ACHN (cell line): ENCODE results near the gene MAMLD1.

Source experiments
- DNase-seq: peaks from one replicate; pipeline ENCODE4 v3.0.0-alpha.2; 2015
- in situ Hi-C: cut with HindIII; loops from 2 replicates; pipeline ENCODE4 v1.10.0; 2017; ENCODE audit warnings: low sequenced_read_pairs, low pct_ligation_motif_present, low pct_unique_long_range_greater_than_20kb

MAMLD1 gene

DNA sequence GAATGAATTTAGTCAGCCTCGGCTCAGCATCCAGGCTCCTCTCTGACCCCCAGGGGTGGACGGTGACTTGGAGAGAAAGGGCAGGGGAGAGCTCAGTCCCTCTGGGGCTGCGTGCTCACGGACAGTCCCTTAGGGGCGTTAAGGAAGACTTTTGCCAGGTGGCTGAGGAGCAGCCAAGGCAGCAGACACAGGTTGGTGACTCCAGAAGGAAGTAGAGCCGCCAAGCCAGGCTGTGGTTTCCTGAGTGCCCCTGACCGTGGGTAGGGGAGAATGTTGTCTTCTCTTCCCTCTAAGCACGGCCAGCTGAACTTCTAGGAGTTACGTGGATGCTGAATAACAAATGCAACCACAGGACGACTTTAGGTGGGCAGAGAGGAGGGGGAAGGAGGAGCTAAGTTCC lies 114.3 kb downstream of the MAMLD1 start:
- in situ Hi-C loops = no loop called here
- no peak for DNase-seq

DNA sequence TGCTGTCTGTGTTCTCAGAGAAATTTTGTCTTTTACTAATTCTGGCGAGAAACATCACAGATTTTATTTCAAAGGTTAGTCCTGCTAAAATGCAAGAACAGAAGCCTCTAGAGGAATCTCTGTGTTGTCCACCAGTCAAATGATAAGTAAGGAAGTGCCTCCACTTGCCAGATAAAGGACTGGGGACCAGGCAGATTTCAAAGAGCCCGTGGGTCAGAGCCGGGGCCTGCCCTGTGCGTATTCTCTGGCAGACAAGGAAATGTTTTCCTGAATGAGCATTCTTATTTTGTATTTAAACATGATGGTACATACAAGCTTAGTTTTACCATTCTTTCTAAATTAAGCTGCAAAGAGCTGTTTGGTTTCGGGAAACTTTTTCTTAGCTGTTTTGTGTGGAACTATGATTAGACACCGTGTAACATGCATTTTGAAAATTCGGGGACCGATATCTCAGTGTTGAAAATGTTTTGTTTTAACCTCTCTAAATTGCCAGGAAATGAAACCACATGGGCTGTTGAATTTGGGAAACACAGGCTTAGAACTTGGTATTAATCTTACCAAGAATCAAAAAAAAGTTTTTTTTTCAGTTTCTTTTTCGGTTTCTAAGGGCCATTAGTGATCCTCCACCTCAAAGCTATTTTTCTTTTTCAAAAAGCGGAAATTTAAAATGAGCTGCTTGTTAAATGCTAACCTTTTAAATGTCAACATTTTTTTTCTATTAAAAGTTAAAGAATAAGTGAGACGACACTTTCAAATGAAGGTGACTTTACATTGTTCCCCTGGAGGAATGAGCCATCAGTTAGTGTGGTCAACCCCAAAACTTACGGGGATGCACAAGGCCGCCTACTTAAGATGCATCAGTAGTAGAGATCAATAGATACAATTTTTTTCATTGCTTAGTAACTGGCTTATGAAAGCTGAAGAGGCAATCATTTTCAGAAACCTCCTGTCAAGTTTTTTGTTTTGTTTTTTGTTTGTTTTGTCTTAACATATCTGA lies 115.7 kb downstream of the MAMLD1 start:
- no peak for DNase-seq
- in situ Hi-C loops = no loop called here

DNA sequence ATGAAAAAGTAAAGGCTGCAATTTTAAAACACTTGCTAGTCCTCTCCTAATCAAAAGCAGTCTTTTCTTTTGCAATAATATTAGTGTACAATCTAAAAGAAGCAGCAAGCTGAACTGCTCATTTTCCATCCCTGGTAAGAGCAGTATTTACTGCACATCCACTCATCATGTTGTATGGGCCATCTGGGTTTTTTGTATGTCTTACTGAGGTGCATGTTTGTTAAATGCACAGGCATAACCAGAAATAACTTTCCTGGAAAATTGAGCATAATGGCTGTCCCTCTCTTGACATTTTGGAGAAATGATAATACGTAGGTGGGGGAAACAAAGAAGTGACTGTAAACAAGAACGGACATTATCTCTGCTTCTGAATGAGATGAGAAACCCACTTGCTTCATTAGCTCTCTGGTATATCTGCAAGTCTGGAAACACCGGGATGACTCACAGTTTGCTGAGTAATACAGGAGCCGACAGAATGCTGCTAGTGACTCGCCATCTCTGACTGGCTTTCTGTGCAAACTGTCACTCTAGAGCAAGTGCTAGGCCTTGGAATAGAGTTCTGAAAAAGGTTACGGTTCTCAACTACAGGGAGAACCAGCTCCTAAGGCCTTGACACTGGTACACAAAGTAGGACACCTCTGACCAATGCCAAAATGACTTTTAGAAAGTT lies 119.6 kb downstream of the MAMLD1 start:
- in situ Hi-C loops = no loop called here
- DNase-seq = peak; percentile 52

DNA sequence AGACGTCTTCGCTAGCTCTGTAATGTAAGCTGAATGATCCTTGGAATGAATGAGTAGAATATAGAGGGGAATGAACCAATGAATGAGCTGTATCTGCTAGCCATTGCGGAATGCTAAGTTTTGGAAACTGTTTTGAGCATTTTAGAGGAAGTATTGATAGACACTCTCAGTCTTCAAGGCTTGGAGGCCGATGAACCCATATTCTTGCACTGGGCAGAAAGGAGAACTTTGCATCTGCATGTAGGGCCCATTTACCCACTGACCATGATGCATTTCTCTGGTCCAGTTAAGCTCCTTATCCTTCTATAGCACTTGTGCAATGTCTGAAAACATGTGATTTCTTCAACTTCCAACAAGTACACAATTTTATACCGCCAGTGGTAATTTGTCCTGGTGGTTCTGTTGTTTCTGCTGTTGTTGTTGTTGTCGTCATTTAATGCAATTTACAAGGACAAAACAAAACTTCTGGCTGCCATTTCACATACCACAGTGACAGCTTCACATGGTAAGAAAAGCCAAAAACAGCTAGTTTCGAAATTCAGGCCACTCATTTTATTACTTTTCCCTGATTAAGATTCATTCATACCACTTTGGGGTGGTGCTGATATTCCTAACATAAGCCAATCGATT lies 120.4 kb downstream of the MAMLD1 start:
- in situ Hi-C loops = no loop called here
- DNase-seq = no peak

DNA sequence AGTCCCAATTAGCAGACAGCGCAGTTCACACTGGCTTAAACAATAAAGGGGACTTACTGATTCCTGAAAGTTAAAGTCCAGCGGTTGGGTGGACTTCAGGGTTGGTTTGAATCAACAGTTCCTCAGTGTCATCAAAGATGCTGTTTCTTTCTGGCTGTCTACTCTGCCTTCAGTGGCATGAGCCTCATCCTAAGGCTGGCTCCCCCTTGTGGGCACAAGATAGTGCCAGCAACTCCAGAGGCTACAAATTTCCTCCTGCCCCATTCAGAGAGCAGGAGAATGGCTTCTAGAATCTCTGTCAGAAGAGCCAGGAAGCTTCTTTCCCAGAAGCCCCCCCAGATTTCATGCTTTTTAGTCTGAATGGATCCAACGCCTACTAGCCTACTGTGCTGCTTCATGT lies 122.9 kb downstream of the MAMLD1 start:
- peak; percentile 42 for DNase-seq
- in situ Hi-C loops = no loop called here

DNA sequence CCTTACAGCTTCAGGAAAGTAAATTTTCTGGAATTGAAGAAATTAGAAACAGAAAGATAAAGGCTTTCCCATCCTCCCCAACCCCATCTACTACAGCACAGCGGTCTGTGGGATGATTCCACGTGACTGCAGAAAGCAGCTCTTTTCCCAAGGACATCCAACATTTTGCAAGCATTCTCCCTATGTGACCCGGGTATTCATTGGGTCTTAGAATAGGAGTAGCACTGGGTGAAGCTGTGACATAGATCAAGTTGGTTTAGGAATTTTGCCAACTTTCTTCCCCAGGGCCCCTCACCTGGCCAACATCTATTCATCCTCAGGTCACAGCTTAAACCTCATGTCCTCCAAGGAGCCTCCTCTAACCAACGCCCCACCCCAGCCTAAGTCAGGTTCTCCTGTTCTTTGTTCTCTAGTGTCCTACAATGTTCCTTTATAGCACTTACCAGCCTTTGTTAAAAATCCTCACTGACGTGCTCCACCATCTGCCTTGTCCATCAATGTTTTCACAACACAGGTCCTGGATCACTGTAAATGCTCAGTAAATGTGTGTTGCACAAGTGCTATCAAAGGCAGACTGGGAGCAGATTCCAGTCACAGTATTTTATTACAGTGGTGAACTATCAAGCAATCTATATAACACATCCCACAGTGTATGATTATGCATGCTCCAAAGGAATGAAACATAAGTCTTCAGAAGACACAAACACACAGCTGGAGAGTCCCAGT lies 124.4 kb downstream of the MAMLD1 start:
- no peak for DNase-seq
- in situ Hi-C loops = no loop called here

DNA sequence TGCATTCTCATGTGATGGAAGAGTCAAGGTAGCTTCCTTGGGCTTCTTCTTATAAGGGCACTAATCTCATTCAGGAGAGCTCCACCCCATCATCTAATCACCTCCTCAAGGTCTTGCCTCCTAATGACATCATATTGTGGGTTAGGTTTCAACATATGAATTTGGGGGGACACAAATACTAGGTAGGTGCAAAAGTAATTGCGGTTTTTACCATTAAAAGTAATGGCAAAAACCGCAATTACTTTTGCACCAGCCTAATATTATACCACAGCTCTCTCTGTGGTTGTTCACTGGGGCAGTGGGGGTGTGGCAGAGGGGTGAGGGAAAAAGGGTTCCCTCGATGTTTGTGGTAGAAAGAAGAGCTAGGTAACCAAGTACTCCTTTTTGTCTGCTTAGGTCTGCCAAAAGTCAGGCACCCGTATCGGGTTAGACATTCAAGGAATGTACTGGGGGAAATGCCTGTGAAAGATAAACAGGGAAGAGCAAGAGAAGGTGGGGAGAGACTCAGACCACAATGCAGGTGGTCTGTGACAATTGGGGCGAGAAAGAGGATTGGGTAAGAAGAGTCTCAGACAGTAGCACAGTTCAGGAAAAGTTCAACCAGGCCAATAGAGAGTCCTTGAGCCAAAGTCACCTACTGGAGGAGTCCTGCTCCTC lies 126.4 kb downstream of the MAMLD1 start:
- DNase-seq = peak; percentile 29
- in situ Hi-C loops = no loop called here

DNA sequence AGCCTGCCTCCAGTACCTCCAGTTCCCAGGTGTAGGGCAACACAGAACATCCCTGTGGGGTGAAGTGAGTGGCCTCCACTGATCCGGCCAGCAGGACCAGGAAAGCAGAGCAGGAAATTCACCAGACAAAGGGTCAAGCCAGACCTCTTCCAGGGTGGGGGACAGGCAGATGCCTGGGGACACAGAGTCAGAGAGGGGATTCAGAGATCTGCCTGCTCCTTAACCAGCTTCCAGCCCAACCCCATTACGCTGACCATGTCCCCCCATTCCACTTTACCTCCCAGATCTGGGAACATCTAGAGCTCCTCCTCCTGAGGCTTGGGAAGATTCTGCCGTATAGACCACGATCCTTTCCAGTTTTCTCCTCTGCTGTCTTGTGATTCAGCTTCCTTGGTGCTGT lies 132.4 kb downstream of the MAMLD1 start:
- in situ Hi-C loops = no loop called here
- no peak for DNase-seq

DNA sequence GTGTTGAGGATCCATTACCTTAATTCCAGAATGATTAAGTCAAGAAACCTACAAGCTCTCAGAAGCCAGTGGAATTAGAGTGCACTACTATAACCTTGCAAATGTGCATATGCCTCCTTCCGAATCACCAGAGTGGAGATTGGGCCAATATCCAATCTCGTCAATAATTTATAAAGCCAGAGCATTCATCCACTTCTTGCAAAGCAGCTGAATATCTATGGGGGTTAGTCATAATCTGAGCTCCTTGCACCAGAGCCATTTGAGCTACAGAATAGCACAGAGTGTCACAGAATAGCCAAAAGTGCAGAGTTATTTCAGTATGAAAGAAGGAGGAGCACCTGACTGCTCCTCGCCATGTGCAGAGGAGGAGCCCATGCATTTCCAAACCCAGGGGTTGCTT lies 136.1 kb downstream of the MAMLD1 start:
- in situ Hi-C loops = no loop called here
- DNase-seq = peak; percentile 49

DNA sequence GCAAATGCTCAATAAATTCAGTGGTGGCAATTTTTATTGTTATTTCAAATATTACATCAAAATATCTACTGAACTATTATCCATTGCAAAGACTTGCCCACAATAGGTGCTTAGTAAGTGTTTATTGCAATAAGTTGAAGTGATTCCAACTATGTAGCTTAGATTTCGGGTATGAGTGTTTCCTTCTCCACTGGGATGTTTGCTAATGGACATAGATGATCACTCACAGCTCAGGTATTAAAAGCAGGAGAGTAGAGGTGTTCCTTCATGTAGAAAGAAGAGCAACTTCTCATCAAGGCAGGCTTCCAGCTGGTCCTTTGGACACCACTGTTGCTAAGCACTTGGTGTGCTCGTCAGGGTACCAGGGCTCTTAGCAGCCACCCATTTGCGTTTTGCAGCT lies 139.0 kb downstream of the MAMLD1 start:
- DNase-seq = no peak
- in situ Hi-C loops = no loop called here

DNA sequence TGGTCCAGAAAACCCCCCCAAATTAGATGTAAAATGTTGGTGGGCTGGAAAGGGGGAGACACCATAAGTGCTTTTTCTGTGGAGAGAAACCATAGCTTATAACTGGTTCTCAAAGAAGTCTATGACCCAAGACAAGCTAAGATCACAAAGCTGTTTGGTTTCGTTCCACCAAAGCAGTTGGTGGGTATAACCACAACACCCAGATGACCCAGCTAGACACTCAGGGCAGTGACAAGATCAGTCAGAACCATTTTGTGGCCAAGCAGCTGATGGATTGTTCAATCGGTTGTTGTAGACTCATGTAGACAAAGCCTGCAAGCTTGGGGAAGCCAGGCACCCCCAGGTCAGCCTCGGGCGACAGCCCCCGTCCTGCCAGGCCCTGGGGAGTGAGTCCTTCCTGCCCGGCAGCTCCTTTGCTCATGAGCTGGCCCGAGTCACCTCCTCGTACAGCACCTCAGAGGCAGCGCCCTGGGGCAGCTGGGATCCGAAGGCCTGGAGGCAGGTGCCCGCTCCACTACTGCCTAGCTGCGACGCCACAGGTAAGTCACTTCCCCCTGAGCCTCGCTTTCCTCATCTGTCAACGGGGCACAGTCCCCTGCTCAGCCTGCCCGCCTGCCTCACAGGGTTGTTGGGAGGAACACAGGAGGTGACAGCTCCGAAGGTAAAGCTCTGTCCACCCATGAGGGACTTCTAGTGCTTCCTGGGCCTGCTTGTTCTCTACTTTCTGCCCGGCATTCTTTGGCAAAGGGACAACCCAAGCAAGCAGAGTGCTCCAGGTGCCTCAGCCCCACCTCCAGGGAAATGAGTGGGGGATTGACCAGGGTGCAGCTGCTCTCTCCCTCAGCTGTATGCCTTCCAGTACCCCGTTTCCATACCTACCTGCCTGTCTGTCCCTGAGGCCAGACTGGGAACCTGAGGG lies 140.1 kb downstream of the MAMLD1 start:
- in situ Hi-C loops = no loop called here
- no peak for DNase-seq

DNA sequence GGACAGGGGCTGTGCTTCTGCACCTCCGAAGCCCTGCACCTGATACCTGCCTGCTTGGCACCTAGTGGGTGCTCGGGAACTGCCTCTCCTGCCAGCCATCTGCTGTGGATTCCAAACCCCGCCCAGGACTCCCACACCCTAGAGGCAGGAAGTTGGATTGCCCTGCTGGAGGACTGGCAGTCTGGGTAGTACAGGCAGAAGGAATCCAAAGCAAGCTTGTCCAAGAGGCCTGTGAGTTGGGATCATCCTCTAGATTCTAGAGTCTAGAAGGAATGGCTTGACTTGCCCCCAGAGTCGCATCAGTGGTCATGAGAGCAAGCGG lies 140.7 kb downstream of the MAMLD1 start:
- DNase-seq = peak; percentile 2
- in situ Hi-C loops = no loop called here

DNA sequence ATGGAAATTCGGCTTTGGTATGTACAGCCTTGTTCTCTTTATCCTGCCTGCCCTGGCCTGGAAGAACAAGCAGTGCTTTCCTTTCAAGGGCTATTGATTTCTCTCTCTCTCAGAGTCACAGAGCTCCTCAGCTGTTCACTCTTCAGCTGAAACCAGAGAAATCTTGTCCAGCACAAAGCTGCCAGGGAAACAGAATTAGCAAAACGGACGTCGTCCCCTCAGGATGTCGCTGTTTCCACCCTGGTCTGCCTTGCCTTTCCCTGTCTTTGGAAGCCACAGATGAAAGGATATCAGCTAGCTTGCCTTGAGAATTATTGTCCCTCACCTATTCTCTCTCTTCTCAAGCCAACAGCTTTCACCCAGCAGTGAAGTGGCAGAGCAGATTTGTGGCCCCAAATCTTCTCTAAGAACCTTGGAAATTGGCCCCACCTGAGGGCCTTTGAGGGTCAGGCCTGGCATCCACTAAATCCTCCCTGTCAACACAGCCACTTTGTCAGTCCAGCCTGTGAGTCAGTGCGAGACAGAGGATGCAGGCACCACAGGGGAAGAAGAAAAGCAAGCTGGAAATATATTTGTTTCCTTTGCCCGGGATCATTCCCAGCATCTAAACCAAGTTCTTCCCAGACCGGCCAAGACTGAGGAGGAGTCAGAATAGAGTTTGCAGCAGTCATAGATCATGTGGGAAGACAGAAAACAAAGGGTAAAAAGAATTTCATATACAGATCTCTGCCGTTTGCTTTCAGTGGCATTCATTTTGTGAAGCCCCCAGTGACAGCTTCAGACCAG lies 141.5 kb downstream of the MAMLD1 start:
- in situ Hi-C loops = no loop called here
- no peak for DNase-seq

DNA sequence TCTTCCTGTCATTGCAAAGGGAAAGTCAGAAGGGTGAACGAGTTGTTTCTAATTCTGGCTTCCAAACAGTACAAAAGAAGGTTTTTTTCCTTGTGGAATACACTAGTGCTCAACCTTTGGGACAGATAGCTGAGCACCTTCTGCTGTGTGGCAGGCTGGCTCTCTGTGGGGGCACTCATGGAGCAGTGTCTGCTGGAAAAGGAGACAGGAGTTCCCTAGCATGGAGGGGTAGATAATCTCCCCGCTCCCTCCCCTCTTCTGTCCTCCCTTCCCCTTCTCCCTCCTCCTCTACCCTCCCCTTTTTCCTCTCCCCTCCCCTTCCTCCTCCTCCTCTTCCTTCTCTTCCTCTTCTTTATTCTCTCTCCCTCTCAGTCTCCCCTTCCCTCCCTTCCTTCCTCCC lies 142.9 kb downstream of the MAMLD1 start:
- in situ Hi-C loops = no loop called here
- DNase-seq = no peak

DNA sequence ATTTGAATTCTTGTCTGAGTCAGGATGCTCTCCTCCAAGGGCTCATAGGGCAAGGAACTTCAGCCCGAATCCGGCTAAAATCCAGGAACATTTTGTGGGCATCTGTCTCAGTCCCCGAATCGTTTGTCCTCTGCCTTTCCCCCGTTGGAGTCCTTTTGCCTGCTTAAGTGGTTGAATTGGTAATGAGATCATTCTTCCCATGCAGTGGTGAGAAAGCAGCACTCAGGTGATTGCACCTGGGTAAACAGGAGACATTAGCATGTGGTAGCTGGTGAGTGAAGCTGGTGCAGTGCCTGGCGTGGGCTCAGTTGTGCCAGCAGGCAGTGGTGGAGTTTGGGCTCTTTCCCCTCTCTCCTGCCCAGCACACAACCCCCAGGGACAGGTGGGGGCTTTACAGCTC lies 143.4 kb downstream of the MAMLD1 start:
- no peak for DNase-seq

DNA sequence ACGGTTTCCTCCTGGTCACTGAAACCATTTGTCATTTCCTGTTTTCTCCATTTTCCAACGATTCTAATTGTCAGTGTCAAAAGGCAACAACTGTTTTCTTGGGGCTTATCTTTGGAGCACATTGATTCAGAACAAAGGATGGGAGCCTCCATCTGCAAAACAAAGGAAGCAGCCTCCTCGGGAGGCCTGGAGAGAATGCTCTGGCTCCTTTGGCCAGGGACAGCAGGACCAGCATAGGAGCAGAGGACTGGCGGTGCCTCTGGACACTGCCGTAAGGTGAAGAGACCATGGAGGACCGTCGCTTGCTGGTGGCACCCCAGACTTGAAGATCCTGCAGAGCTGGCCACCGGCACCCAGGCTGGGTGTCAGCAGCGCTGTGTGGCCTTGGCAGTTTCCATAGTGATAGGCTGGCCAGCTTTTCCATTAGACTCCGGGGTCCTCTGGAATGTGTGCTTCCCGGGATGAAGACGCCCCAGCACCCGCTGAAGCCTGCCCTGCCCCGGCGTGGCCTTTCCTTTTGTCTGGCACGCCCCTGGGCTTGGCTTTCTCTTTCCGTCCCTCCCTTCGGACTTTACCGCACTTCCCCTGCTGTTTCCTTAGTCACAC lies 144.2 kb downstream of the MAMLD1 start:
- DNase-seq = no peak
- in situ Hi-C loops = no loop called here

More for the DNA sequence above, 143.4 kb downstream of the MAMLD1 start:
- in situ Hi-C loops = no loop called here
